ENCODE results near the gene STH. TPM values are rescaled to one million over a fixed set of nuclear protein-coding genes. Genes with fewer than 3 reads are reported as not detected.

Gene STH
- total RNA-seq, 1 donor from 2014 or later, result not detected

DNA sequence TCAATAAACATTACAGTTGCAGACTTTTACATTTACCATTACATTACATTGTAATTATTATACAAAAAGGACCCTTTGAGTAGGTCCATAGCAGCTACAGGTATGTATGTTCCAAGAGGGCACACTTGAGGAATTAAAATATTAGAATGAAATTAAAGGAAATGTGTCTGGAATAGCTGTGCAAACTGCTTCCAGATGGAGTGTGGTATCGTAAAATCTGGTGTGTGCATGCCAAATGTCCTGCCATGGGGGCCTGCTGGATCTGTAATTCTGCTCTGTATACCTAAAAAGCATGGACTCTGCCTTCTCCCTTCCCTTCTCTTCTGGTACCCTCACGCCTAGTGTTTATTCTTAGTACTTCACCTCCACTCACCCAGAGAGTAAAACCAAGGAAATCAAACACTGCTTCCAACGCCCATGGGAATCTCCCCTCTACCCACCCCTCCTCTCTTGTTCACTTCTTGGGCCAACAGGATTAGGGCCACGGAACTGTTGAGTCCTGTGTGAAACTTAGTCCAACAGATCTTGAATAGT is 38.7 kb downstream of the STH start:
- intact Hi-C loops (cut with DNase I), result no loop called here
- no peak for DNase-seq (ENCODE audit: low spot score)

DNA sequence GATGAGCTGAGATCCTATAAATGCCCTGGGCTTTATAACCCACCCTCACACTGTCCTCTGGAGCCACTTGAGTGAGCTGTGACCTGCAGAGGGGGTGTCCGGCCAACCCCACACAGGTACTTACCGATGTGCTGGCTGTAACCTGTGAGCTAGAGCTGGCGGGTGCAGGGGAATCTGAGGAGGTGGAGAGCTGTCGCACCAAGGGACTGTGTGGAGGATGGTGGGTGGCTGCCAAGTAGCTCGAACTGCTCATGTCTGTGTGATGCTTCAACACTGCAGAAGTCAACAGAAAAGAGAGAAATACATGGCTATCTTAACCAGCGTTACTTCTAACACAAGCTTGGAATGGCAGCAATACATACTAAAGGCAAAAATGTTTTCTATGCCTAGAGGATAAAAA is 39.4 kb downstream of the STH start:
- no peak for DNase-seq (ENCODE audit: low spot score)
- intact Hi-C loops (cut with DNase I), result no loop called here

DNA sequence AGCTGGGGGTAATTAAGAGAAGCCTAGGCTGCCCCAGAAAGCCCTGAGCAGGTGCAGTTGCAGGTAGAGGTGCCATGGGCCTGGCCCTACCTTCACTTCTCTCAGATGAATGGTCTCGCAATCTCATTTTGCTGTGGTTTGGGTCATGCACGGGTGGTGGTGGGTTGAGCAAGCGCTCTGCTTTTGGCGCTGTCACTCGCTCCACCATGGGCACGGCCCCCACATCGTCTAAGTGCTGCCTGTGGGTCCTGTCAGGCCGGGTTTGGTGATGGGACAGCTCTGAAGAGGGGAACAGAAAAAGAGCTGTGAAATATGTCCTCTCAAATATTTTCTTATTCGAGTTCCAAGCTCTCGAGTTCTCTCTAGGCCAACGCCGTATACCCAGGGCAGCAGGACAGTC is 39.9 kb downstream of the STH start:
- DNase-seq (ENCODE audit: low spot score), result no peak
- intact Hi-C loops (cut with DNase I), result no loop called here

DNA sequence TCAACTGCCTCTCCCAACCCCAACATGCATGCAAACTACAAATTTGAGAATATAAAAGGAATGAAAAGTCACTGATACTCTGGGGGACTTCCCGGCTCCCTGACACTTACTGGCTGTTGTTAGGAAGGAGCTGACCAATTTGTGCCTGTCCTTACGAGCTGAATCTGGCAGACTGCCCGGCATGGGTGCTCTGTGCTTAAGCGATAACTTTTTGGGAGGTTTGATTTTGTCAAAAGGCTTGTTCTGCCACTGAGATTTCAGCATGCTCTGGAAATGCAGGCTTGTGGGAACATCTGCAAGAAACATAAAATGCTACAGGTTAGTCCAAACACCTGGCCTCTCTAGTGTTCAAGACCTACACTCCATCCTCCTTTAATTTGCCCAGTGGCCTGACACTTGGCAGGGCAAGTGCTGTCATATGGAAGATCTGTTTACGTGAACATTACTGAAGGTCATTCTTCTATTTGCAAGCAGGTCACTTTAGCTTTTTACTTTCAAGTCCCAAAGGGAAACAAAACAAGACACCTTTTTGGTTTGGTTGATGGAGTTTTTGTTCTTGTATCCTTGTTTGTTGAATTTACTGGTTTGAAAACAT is 40.6 kb downstream of the STH start:
- DNase-seq (ENCODE audit: low spot score), result no peak

DNA sequence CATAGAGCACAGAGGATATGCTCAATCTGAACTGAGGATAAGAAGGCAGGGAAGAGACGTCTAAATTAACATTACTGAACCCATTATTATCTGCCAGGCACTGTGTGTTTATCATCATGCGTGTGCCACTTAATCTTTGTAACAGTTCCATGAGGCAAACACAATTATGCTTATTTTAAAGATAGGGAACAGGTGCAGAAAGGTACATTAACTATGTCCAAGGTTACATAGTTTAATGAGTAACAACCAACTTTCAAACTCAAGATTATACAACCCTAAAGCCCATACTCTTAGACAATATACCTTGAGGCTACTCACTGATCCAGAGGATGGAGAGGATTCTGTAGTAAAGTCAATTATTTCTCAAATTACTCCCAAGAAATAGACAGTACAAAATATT is 43.2 kb downstream of the STH start:
- DNase-seq (ENCODE audit: low spot score), result no peak
- intact Hi-C loops (cut with DNase I), result loop anchor here (5.0 kb wide), 1 partner anchor 170 kb away; no protein-coding TSS in a partner anchor

More for the DNA sequence above, 40.6 kb downstream of the STH start:
- intact Hi-C loops (cut with DNase I), result loop anchor here (5.0 kb wide), 1 partner anchor 173 kb away; no protein-coding TSS in a partner anchor

DNA sequence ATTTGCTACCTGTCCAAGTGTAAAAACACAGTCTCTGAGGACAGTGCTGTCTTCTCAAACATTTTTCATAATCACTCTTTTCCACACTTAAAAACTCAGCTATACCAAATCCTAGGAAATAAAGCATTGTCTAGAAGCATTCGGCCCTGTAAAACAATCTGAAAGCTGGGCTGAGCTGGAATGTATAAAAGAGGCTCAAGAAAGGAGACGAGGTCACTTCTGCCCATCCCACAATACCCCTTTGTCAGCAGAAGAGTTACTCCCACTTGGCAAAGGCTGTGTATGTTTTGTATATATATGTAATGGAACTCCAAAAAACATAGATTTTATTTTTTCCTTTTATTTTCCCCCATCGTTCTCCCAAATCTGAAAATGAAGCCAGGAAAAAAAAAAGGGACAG is 43.9 kb downstream of the STH start:
- intact Hi-C loops (cut with DNase I), result loop anchor here (5.0 kb wide), 1 partner anchor 169 kb away; no protein-coding TSS in a partner anchor
- no peak for DNase-seq (ENCODE audit: low spot score)

DNA sequence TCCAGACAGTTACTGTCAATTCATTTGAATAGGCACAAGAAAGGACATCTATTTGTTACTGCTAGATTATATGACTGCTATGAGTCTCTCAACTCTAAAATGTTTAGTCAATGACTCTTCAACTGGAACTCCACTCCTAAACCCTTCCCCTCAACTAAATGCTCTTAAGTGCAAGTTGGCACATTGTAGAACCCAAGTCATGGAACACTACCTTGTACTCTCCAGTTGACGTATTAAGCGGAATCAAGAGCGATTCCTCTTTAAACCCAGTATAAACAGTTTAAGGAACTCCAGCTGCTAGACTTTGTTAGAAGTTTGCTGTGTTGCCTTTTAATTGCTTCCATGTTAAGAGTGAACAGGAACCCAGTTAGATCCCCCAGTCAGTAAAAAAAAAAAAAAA is 44.6 kb downstream of the STH start:
- no peak for DNase-seq (ENCODE audit: low spot score)
- intact Hi-C loops (cut with DNase I), result loop anchor here (1.0 to 5.0 kb wide), 2 partner anchors 150 to 169 kb away; partner anchors contain the start of gene KANSL1

DNA sequence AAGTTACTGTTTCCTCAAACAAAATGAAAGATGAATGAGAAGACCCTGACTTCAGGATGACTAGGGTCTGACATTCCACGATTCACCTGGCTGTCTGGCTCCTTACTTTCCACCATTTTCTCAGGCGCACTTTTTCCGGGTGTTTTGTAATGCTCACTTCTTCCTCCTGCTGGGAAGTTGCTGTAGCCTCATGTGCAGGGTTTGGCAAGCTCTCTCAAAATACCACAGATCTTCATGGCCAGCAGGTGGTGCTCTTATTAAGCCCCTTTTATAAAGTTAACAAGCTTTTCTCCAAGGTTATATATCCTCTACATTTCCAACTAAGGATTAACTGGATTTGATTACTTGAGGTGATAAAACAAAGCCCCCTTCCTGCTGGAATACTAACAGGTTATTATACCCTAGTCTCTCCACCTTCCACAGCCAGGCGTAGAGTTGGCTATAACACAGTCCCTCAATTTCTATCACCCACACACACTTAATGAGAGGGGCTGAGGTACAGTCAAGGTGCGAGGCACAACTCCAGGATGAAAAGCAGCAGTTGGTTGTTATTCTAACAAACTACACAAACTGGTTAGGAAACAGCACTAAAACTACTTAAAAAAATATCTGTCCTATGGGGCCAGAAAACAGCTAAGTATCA is 45.4 kb downstream of the STH start:
- intact Hi-C loops (cut with DNase I), result loop anchor here (1.0 to 5.0 kb wide), 2 partner anchors 149 to 168 kb away; partner anchors contain the start of gene KANSL1
- DNase-seq (ENCODE audit: low spot score), result no peak

DNA sequence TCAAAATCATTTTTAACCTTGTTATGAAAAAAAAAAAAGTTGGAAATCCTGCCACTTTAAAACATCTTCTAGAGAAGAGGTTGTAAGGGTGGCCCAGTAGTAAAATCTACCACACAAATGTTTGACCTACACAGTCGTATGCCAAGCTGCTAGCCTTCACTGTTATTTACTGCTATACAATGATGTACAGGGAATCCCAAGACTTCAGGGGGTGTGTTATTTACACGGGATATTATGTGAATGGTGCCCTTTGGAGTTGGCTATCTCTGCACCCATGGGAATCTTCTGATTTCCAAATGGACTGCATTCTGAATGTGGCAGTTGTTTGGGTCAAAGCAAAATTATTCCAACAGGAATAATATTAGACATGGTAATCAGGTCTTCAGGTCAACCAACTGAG is 45.9 kb downstream of the STH start:
- intact Hi-C loops (cut with DNase I), result loop anchor here (1.0 to 5.0 kb wide), 2 partner anchors 148 to 167 kb away; partner anchors contain the start of gene KANSL1
- no peak for DNase-seq (ENCODE audit: low spot score)

DNA sequence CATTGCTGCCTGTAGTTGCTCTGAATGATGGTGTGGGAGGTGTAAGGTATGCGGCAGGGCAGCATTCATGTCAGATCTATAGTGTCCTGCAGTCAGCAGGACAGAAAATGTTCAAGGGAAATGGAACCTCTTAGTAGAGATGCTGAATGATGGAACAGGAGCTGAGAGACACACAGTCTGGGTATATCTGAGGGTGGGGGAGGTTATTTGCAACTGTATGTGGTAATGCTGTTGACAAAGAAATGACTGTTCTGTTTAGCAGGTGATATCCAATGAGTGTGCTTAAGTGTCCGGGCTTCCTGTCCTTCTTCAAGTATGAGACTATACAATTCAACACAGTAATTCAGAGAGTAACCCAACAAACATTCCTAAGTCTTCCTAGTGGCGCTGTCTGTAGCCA is 46.6 kb downstream of the STH start:
- intact Hi-C loops (cut with DNase I), result no loop called here
- no peak for DNase-seq (ENCODE audit: low spot score)

DNA sequence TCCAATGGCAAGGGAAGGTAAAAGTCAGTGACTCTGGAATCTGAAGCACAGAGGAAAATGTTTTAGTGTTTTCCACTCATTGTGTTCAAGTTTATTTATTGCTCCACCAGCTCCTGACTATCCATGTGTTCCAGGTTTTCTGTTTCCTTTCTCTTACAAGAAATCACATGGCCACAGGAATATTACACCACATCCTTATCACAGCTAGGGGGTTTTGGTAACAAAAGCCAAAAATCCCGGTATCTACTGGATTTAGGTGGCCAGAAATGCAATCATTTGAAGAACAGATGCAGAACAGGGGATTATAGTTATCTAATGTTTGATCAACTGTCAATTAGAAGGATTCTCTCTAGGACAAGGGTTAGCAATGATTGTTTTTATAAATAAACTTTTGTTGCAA is 47.9 kb downstream of the STH start:
- intact Hi-C loops (cut with DNase I), result no loop called here

DNA sequence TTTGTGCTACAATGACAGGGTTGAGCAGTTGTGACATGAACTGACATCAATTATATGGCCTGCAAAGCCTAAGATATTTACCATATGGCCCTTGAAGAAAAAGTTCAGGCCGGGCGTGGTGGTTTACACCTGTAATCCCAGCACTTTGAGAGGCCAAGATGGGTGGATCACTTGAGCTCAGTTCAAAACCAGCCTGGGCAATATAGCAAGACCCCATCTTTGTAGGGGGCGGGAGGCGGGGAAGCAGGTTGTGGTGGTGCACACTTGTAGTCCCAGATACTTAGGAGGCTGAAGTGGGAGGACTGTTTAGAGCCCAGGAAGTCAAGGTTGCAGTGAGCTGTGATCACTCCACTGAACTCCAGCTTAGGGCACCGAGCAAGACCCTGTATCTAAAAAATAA is 48.3 kb downstream of the STH start:
- no peak for DNase-seq (ENCODE audit: low spot score)
- intact Hi-C loops (cut with DNase I), result no loop called here

More for the DNA sequence above, 47.9 kb downstream of the STH start:
- no peak for DNase-seq (ENCODE audit: low spot score)

DNA sequence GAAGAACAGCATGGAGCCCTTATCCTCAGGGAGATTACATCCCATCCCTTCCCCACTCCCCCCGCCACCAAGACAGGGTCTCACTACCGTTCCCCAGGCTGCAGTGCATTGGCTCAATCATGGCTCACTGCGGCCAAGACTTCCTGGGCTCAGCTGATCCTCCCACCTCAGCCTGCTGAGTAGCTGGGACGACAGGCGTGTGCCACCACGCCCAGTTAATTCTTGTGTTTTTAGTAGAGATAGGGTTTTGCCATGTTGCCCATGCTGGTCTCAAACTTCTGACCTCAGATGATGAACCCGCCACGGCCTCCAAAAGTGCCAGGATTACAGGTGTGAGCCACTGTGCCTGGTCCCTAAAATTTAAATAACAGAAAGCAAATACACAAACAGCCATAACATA is 48.8 kb downstream of the STH start:
- DNase-seq (ENCODE audit: low spot score), result no peak
- intact Hi-C loops (cut with DNase I), result no loop called here

Other genes with a start within 250 kb of the STH start
- gene CRHR1, start 214.9 kb upstream of the STH start, total RNA-seq, result not detected
- not detected for gene SPPL2C, start 154.4 kb upstream of the STH start, total RNA-seq
- gene MAPT, start 104.7 kb upstream of the STH start, total RNA-seq, result 44.4 TPM
- 33.6 TPM for gene KANSL1, start 194.2 kb downstream of the STH start, total RNA-seq